Measurements from ENCODE around the gene VPS41.

Gene VPS41

GRCh38 chr7:38775506-38776175 is 133.3 kb downstream of the VPS41 start:
- TF ChIP-seq, protein P1, sequence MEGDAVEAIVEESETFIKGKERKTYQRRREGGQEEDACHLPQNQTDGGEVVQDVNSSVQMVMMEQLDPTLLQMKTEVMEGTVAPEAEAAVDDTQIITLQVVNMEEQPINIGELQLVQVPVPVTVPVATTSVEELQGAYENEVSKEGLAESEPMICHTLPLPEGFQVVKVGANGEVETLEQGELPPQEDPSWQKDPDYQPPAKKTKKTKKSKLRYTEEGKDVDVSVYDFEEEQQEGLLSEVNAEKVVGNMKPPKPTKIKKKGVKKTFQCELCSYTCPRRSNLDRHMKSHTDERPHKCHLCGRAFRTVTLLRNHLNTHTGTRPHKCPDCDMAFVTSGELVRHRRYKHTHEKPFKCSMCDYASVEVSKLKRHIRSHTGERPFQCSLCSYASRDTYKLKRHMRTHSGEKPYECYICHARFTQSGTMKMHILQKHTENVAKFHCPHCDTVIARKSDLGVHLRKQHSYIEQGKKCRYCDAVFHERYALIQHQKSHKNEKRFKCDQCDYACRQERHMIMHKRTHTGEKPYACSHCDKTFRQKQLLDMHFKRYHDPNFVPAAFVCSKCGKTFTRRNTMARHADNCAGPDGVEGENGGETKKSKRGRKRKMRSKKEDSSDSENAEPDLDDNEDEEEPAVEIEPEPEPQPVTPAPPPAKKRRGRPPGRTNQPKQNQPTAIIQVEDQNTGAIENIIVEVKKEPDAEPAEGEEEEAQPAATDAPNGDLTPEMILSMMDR (IDR thresholded peaks at IDR 0.05; ENCODE audit: insufficient read depth, low read length, missing control alignments) = no peak
- ChIA-PET POLR2A (no interaction called here), CTCF (interaction anchor here (1.1 to 1.5 kb wide), 2 partner anchors 21 to 28 kb away, joined by 3 to 5 read pairs; no protein-coding TSS in a partner anchor)
- no peak overlapping the region for H3K4me3 ChIP-seq (ENCODE audit: low read depth, low read length)
- no peak for DNase-seq (ENCODE audit: low read depth, low spot score)

DNA sequence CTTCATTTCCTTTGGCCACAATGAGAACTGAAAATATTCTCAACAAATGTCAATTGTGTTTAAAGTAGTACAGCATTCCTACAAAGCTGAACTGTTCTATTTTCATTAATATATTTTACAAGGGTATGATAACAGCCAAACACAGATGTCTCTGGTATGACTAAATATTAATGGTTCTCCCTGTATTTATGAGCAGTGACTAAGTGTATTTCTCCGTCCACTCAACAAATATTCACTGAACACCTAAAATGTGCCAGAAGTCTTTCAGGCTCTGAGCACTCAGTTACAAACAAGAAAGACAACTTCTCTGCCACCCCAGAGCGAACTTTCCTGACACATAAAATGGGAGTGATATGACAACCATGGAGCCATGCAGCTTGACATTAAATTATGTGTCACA is 135.6 kb downstream of the VPS41 start:
- ChIA-PET POLR2A (no interaction called here), CTCF (no interaction called here)
- TF ChIP-seq, protein P1 (IDR thresholded peaks at IDR 0.05; ENCODE audit: insufficient read depth, low read length, missing control alignments) = no peak
- H3K4me3 ChIP-seq (ENCODE audit: low read depth, low read length) = no peak overlapping the region
- DNase-seq (ENCODE audit: low read depth, low spot score) = no peak

- TF ChIP-seq, protein P1 (IDR thresholded peaks at IDR 0.05; ENCODE audit: insufficient read depth, low read length, missing control alignments) = no peak
- no peak overlapping the region for H3K4me3 ChIP-seq (ENCODE audit: low read depth, low read length)
- CTCF ChIA-PET = interaction anchor here (1.0 kb wide), 1 partner anchor 12 kb away, joined by 3 read pairs; no protein-coding TSS in a partner anchor
- DNase-seq (ENCODE audit: low read depth, low spot score) = no peak
- POLR2A ChIA-PET = no interaction called here
These were observed 148.8 kb downstream of the VPS41 start for GRCh38 chr7:38760226-38760625.

- CTCF ChIA-PET = interaction anchor here (2.0 kb wide), 1 partner anchor 10 kb away, joined by 11 read pairs; no protein-coding TSS in a partner anchor
- TF ChIP-seq, protein P1 (IDR thresholded peaks at IDR 0.05; ENCODE audit: insufficient read depth, low read length, missing control alignments) = no peak
- POLR2A ChIA-PET = no interaction called here
- no peak overlapping the region for H3K4me3 ChIP-seq (ENCODE audit: low read depth, low read length)
- DNase-seq (ENCODE audit: low read depth, low spot score) = no peak
These were observed 150.0 kb downstream of the VPS41 start for GRCh38 chr7:38759028-38759427.

- ChIA-PET CTCF (interaction anchor here (2.0 kb wide), 1 partner anchor 9 kb away, joined by 11 read pairs; no protein-coding TSS in a partner anchor), POLR2A (no interaction called here)
- H3K4me3 ChIP-seq (ENCODE audit: low read depth, low read length) = no peak overlapping the region
- TF ChIP-seq, protein P1 (IDR thresholded peaks at IDR 0.05; ENCODE audit: insufficient read depth, low read length, missing control alignments) = no peak
- DNase-seq (ENCODE audit: low read depth, low spot score) = no peak
These were observed 151.1 kb downstream of the VPS41 start for GRCh38 chr7:38757931-38758330.

GRCh38 chr7:38756521-38756920 is 152.5 kb downstream of the VPS41 start:
- DNase-seq (ENCODE audit: low read depth, low spot score) = no peak
- ChIA-PET POLR2A (no interaction called here), CTCF (no interaction called here)
- H3K4me3 ChIP-seq (ENCODE audit: low read depth, low read length) = no peak overlapping the region
- TF ChIP-seq, protein P1 (IDR thresholded peaks at IDR 0.05; ENCODE audit: insufficient read depth, low read length, missing control alignments) = no peak
